Tibial nerve (tissue), 4 donors: ENCODE results near the gene RAB36.

Experiments used
- EP300 ChIP-seq, 2 donors: sonication (generic); formaldehyde crosslinking; IDR thresholded peaks; one replicate each; pipeline ENCODE4 v1.6.1; 2017; ENCODE audit warnings: antibody characterized with exemption in 2 of 2, mild to moderate bottlenecking in 1 of 2
- POLR2A ChIP-seq, 2 donors: fragments of 450-650 bp; IDR thresholded peaks; one replicate each; pipeline ENCODE4 v1.6.1; 2017; ENCODE audit warnings: antibody characterized with exemption in 2 of 2, mild to moderate bottlenecking in 2 of 2, moderate library complexity in 2 of 2
- TF ChIP-seq, protein P1 (sequence below), 5 experiments: fragments of 200-600 bp in 3 of 5; fragments of 450-650 bp in 2 of 5; sonication (generic) in 3 of 5; IDR thresholded peaks; one replicate each; pipeline ENCODE4 v1.5.1; 2016 to 2019; ENCODE audit warnings: antibody characterized with exemption in 5 of 5, mild to moderate bottlenecking in 3 of 5, moderate library complexity in 2 of 5

DNA sequence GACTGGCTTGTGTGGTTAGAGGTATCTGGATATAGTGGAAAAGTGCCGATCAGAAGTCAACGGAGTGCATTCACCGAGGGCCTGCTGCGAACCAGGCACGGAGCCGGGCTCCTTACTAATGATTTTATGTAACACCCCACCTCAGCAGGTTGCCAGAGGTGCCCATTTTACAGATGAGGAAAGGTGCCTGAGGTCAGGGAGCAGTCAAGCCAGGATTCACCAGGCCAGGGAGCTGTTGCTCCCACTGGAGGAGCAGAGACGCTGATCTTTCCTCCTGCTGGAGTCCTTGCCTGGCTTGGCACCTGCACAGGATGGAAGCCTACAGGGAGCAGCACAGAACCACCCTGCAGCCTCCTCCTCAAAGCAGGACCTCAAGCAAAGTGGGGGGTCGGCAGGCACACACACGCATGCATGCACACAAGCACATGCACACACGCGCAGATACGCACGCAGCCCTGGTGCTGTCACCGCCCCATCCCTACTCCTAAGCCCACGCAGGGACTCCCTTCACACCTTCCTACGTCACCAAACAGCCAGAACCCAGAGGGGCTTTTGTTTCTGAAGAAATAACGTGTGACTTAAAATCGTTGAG, 19.7 kb upstream of the RAB36 start:
- TF ChIP-seq, protein P1, sequence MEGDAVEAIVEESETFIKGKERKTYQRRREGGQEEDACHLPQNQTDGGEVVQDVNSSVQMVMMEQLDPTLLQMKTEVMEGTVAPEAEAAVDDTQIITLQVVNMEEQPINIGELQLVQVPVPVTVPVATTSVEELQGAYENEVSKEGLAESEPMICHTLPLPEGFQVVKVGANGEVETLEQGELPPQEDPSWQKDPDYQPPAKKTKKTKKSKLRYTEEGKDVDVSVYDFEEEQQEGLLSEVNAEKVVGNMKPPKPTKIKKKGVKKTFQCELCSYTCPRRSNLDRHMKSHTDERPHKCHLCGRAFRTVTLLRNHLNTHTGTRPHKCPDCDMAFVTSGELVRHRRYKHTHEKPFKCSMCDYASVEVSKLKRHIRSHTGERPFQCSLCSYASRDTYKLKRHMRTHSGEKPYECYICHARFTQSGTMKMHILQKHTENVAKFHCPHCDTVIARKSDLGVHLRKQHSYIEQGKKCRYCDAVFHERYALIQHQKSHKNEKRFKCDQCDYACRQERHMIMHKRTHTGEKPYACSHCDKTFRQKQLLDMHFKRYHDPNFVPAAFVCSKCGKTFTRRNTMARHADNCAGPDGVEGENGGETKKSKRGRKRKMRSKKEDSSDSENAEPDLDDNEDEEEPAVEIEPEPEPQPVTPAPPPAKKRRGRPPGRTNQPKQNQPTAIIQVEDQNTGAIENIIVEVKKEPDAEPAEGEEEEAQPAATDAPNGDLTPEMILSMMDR (IDR thresholded peaks at IDR 0.05): no peak
- TF ChIP-seq POLR2A (IDR thresholded peaks at IDR 0.05): no peak
- TF ChIP-seq EP300 (IDR thresholded peaks at IDR 0.05): no peak
